SK-N-SH (cell line): ENCODE results near the gene TAC4. TPM values are rescaled to one million over a fixed set of nuclear protein-coding genes. Genes with fewer than 3 reads are reported as not detected.

Experiments used
- CTCF ChIA-PET: fragments of 300-600, 350-600 bp; formaldehyde crosslinking; extraction: SDS; loops from one replicate; lab custom pipeline; 2021; lab: Yijun Ruan, JAX
- POLR2A ChIA-PET: fragments of 350-600 bp; sonication (Branson Sonifier 250); formaldehyde crosslinking; extraction: SDS; loops from one replicate; lab custom pipeline; 2020; ENCODE audit warnings: antibody characterized with exemption, inconsistent platforms; lab: Yijun Ruan, JAX
- DNase-seq: peaks from one replicate; pipeline ENCODE4 v3.0.0; 2012
- H2AFZ ChIP-seq: fragments of 200-600 bp; sonication (generic); 2 replicates; pipeline ENCODE4 v1.8.1; 2016; ENCODE audit warnings: antibody characterized with exemption, mild to moderate bottlenecking, low read depth
- H3F3A ChIP-seq: fragments of 200-600 bp; sonication (generic); replicated peaks from 2 replicates; pipeline ENCODE3; 2016; ENCODE audit warnings: antibody characterized with exemption, mild to moderate bottlenecking; ENCODE audit not compliant: insufficient read depth
- H3K27ac ChIP-seq, 2 experiments: fragments of 200-500 bp in 1 of 2; fragments of 200-600 bp in 1 of 2; sonication (Bioruptor generic) in 1 of 2; sonication (generic), shearing (Covaris generic) in 1 of 2; 2 replicates each; pipeline versions ENCODE4 v1.5.1 to v1.6.1; 2014 to 2016; ENCODE audit warnings: low read depth in 2 of 2, inconsistent platforms in 1 of 2, low read length in 1 of 2, mild to moderate bottlenecking in 1 of 2, mixed read lengths in 1 of 2
- H3K27me3 ChIP-seq: fragments of 200-600 bp; sonication (generic), shearing (Covaris generic); 2 replicates; pipeline ENCODE4 v1.6.1; 2016; ENCODE audit warnings: mixed run types; ENCODE audit not compliant: insufficient read depth
- H3K36me3 ChIP-seq, 2 experiments: fragments of 200-500 bp in 1 of 2; fragments of 200-600 bp in 1 of 2; sonication (Bioruptor generic) in 1 of 2; sonication (generic) in 1 of 2; replicated peaks in 1 of 2; 2 replicates each; pipeline versions ENCODE3 to v1.5.1; 2014 to 2016; ENCODE audit warnings: low read length in 1 of 2, mild to moderate bottlenecking in 1 of 2; ENCODE audit not compliant: insufficient read depth in 2 of 2, control insufficient read depth in 1 of 2
- H3K4me1 ChIP-seq, 2 experiments: fragments of 200-500 bp in 1 of 2; fragments of 200-600 bp in 1 of 2; sonication (Bioruptor generic) in 1 of 2; sonication (generic), shearing (Covaris generic) in 1 of 2; 2 replicates each; pipeline versions ENCODE4 v1.5.1 to v1.6.1; 2014 to 2016; ENCODE audit warnings: low read depth in 1 of 2, low read length in 1 of 2, mixed run types in 1 of 2; ENCODE audit not compliant: insufficient read depth in 2 of 2, control insufficient read depth in 1 of 2
- H3K4me2 ChIP-seq: fragments of 200-600 bp; sonication (generic), shearing (Covaris generic); 2 replicates; pipeline ENCODE4 v1.6.1; 2017; ENCODE audit warnings: mixed run types
- H3K4me3 ChIP-seq, 2 experiments: fragments of 200-500 bp in 1 of 2; fragments of 200-600 bp in 1 of 2; sonication (Bioruptor generic) in 1 of 2; sonication (generic), shearing (Covaris generic) in 1 of 2; 2 replicates each; pipeline versions ENCODE4 v1.5.1 to v1.8.1; 2014 to 2016; ENCODE audit warnings: low read depth in 2 of 2, inconsistent platforms in 1 of 2, low read length in 1 of 2, mild to moderate bottlenecking in 1 of 2, mixed read lengths in 1 of 2, moderate library complexity in 1 of 2
- H3K79me2 ChIP-seq: fragments of 200-600 bp; sonication (generic); 2 replicates; pipeline ENCODE4 v1.8.1; 2017; ENCODE audit warnings: mild to moderate bottlenecking; ENCODE audit not compliant: insufficient read depth
- H3K9ac ChIP-seq: fragments of 200-600 bp; sonication (generic); 2 replicates; pipeline ENCODE4 v1.6.1; 2017; ENCODE audit warnings: mixed run types
- H3K9me2 ChIP-seq: fragments of 200-600 bp; sonication (generic); 2 replicates; pipeline ENCODE4 v1.6.1; 2017; ENCODE audit warnings: mixed run types
- H3K9me3 ChIP-seq: fragments of 200-600 bp; sonication (generic); 2 replicates; pipeline ENCODE4 v1.6.1; 2017; ENCODE audit warnings: mixed run types, mild to moderate bottlenecking, moderate library complexity
- H4K20me1 ChIP-seq: fragments of 200-600 bp; sonication (generic); 2 replicates; pipeline ENCODE4 v1.6.1; 2017; ENCODE audit warnings: mild to moderate bottlenecking, mixed run types; ENCODE audit not compliant: insufficient read depth
- CTCF ChIP-seq: fragments of 200-600 bp; sonication (generic); IDR thresholded peaks from 2 replicates; pipeline ENCODE4 v1.6.1; 2017; ENCODE audit warnings: antibody characterized with exemption, mild to moderate bottlenecking, moderate library complexity
- EP300 ChIP-seq, 2 experiments: IDR thresholded peaks; 2 replicates each; pipeline versions ENCODE4 v1.4.0 to v1.6.1; 2012; ENCODE audit warnings: borderline replicate concordance in 1 of 2, low read depth in 1 of 2, low read length in 1 of 2
- EZH2phosphoT487 ChIP-seq: fragments of 200-600 bp; sonication (generic); IDR thresholded peaks from 2 replicates; pipeline ENCODE4 v1.6.1; 2017; ENCODE audit warnings: low read depth, mixed run types, mild to moderate bottlenecking, antibody characterized with exemption, moderate library complexity, borderline replicate concordance
- FOSL2 ChIP-seq: IDR thresholded peaks from 2 replicates; pipeline ENCODE4 v1.4.0; 2012; ENCODE audit warnings: low read depth, mild to moderate bottlenecking, moderate library complexity, borderline replicate concordance
- FOXJ3 ChIP-seq: sonication (generic); formaldehyde crosslinking; IDR thresholded peaks from 2 replicates; pipeline ENCODE4 v1.5.1; 2020; ENCODE audit warnings: mild to moderate bottlenecking, missing genetic modification reagents
- GABPA ChIP-seq: IDR thresholded peaks from 2 replicates; pipeline ENCODE4 v1.4.0; 2012; ENCODE audit warnings: low read depth, mild to moderate bottlenecking
- JUND ChIP-seq: IDR thresholded peaks from 2 replicates; pipeline ENCODE4 v1.4.0; 2012
- MXI1 ChIP-seq: IDR thresholded peaks from 2 replicates; pipeline ENCODE4 v1.6.1; 2012; ENCODE audit warnings: mild to moderate bottlenecking, low read depth, low read length, improper control_type of control experiment
- NFIC ChIP-seq: IDR thresholded peaks from 2 replicates; pipeline ENCODE4 v1.4.0; 2012; ENCODE audit warnings: borderline replicate concordance
- PBX3 ChIP-seq: IDR thresholded peaks from 2 replicates; pipeline ENCODE4; 2012
- RAD21 ChIP-seq: IDR thresholded peaks from 2 replicates; pipeline ENCODE4 v1.6.1; 2012; ENCODE audit warnings: mild to moderate bottlenecking, low read length
- RCOR1 ChIP-seq: fragments of 150-350 bp; IDR thresholded peaks from 2 replicates; pipeline ENCODE4 v1.6.1; 2017; ENCODE audit warnings: antibody characterized with exemption, low read length
- RXRA ChIP-seq: IDR thresholded peaks from 2 replicates; pipeline ENCODE4 v1.4.0; 2012; ENCODE audit warnings: low read depth, mild to moderate bottlenecking, borderline replicate concordance
- SIN3A ChIP-seq: IDR thresholded peaks from 2 replicates; pipeline ENCODE4 v1.6.1; 2012; ENCODE audit warnings: low read depth, mild to moderate bottlenecking, low read length, moderate library complexity, borderline replicate concordance
- SMC3 ChIP-seq: IDR thresholded peaks from 2 replicates; pipeline ENCODE4 v1.6.1; 2012; ENCODE audit warnings: low read depth, low read length, improper control_type of control experiment
- TCF12 ChIP-seq: IDR thresholded peaks from 2 replicates; pipeline ENCODE4 v1.4.0; 2012
- TEAD4 ChIP-seq: IDR thresholded peaks from 2 replicates; pipeline ENCODE4 v1.4.0; 2012; ENCODE audit warnings: mild to moderate bottlenecking, borderline replicate concordance; ENCODE audit not compliant: insufficient read depth
- ZBTB33 ChIP-seq: IDR thresholded peaks from 2 replicates; pipeline ENCODE4 v1.4.0; 2012; ENCODE audit warnings: low read depth, borderline replicate concordance
- WGBS: methylation state at CpG from one replicate; pipeline ENCODE4 v1.1.6; 2017; ENCODE audit warnings: low lambda C conversion rate; 5-methylcytosine and 5-hydroxymethylcytosine counted together
- polyA plus RNA-seq, 3 experiments: library from polyadenylated mRNA; depleted of rRNA; stranded (reverse); fragments of >200 nt; gene quantifications; 2 replicates each; pipeline ENCODE4 v1.2.3, GENCODE V29; 2012
- TF ChIP-seq, protein P1 (sequence below): IDR thresholded peaks from 2 replicates; pipeline ENCODE4 v1.4.0; 2012; ENCODE audit warnings: low read depth, borderline replicate concordance
- TF ChIP-seq, protein P2 (sequence below): IDR thresholded peaks from 2 replicates; pipeline ENCODE4 v1.4.0; 2012; ENCODE audit warnings: low read depth

TAC4 gene
- polyA plus RNA-seq, 1 of the 3 experiments (the other 2 are of a cell fraction), result not detected

- no peaks in the 10 kb centered on the region for H3K9me3 ChIP-seq
- H3F3A ChIP-seq, result no peaks in the 10 kb centered on the region
- H3K36me3 ChIP-seq, result no peaks in the 10 kb centered on the region
- no peaks in the 10 kb centered on the region for H4K20me1 ChIP-seq
- DNase-seq, result no peak
- TF ChIP-seq JUND (no peak), RCOR1 (no peak)
- TF ChIP-seq, all 33 proteins: peak for 0
- 43% methylated on average over 12 of the region's 17 CpGs for WGBS
- Histone ChIP-seq H3K27me3 (peaks cover 12% of the 10 kb centered on the region), H3K27ac (no peak overlapping the region), H3K4me2 (no peak overlapping the region), H3K4me1 (no peaks in the 10 kb centered on the region), H3K79me2 (no peaks in the 10 kb centered on the region), H3K9me2 (no peaks in the 10 kb centered on the region), H3K9ac (no peak overlapping the region), H2AFZ (no peak overlapping the region), H3K4me3 (no peak overlapping the region)
- ChIA-PET CTCF (interaction anchor here (0.6 to 40.4 kb wide), 10 partner anchors 9 to 295 kb away, joined by 3 to 1665 read pairs (median 8); partner anchors contain the start of genes DLX3 and TAC4), POLR2A (no interaction called here)
Observed at GRCh38 chr17:49862781-49863331, 15.0 kb upstream of the TAC4 start.

- peaks cover 6% of the 10 kb centered on the region; the same call in 1 of the 2 replicates for H3K27me3 ChIP-seq
- CTCF ChIA-PET, result interaction anchor here (0.6 to 40.4 kb wide), 44 partner anchors 10 to 294 kb away, joined by 3 to 1665 read pairs (median 4); partner anchors contain the start of genes DLX3, SLC35B1 and TAC4
- no peaks in the 10 kb centered on the region for H3K36me3 ChIP-seq
- H3K9me3 ChIP-seq, result no peaks in the 10 kb centered on the region
- no peaks in the 10 kb centered on the region for H3K4me1 ChIP-seq
- no peak overlapping the region for H3K4me3 ChIP-seq
- no peak overlapping the region for H2AFZ ChIP-seq
- POLR2A ChIA-PET, result interaction anchor here (0.7 to 1.8 kb wide), 5 partner anchors 13 to 137 kb away, joined by 3 to 7 read pairs (median 4); partner anchors contain the start of gene DLX3
- no peaks in the 10 kb centered on the region for H4K20me1 ChIP-seq
- no peak overlapping the region for H3K27ac ChIP-seq
- H3K9ac ChIP-seq, result no peak overlapping the region
- H3K4me2 ChIP-seq, result no peak overlapping the region
- H3K79me2 ChIP-seq, result no peaks in the 10 kb centered on the region
- peak; percentile 93 for DNase-seq
- no peaks in the 10 kb centered on the region for H3F3A ChIP-seq
- WGBS, result 20% methylated on average over 16 of the region's 16 CpGs
- H3K9me2 ChIP-seq, result no peaks in the 10 kb centered on the region
- TF ChIP-seq EP300 (IDR thresholded peaks at IDR 0.05; ENCODE audit: borderline replicate concordance in 1 of 2, low read depth in 1 of 2, low read length in 1 of 2) (no peak), MXI1 (no peak), RXRA (no peak), TEAD4 (no peak), RCOR1 (no peak), TCF12 (no peak), NFIC (no peak), FOXJ3 (CRISPR knock-in tag) (no peak), PBX3 (no peak), GABPA (no peak), JUND (no peak), RAD21 (peak; percentile 84), EZH2phosphoT487 (no peak), SIN3A (no peak), ZBTB33 (no peak), CTCF (peak; percentile 85), FOSL2 (no peak), SMC3 (peak; percentile 93)
- TF ChIP-seq, protein P1, sequence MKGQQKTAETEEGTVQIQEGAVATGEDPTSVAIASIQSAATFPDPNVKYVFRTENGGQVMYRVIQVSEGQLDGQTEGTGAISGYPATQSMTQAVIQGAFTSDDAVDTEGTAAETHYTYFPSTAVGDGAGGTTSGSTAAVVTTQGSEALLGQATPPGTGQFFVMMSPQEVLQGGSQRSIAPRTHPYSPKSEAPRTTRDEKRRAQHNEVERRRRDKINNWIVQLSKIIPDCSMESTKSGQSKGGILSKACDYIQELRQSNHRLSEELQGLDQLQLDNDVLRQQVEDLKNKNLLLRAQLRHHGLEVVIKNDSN, result no peak
- TF ChIP-seq, protein P2, sequence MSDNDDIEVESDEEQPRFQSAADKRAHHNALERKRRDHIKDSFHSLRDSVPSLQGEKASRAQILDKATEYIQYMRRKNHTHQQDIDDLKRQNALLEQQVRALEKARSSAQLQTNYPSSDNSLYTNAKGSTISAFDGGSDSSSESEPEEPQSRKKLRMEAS, result no peak
Observed at GRCh38 chr17:49861150-49861884, 13.4 kb upstream of the TAC4 start.
